ENCODE results near the gene FAM171A2.

- TF ChIP-seq CTCF (IDR thresholded peaks at IDR 0.05) (no peak), EZH2 (IDR thresholded peaks at IDR 0.05) (no peak)
Measured at GRCh38 chr17:44390250-44390870, 26.7 kb upstream of the FAM171A2 start.
